Body of pancreas (tissue), 4 donors: ENCODE measurements around the gene LENG9. TPM values are rescaled to one million over a fixed set of nuclear protein-coding genes. Genes with fewer than 3 reads are reported as not detected.

Source experiments
- ATAC-seq: fragments of 150-250 bp; one replicate; pipeline ENCODE4 v1.9.1; 2016
- DNase-seq, 4 donors: peaks; one replicate each; pipeline ENCODE4 v3.0.0-alpha.2; 2019
- H3K27ac ChIP-seq, 4 donors: fragments of 200-600 bp; sonication (generic); 1 replicate in 3 of 4; 2 replicates in 1 of 4; pipeline versions ENCODE4 v1.5.1 to v1.6.1; 2016 to 2019; ENCODE audit warnings: mild to moderate bottlenecking in 1 of 4, mixed read lengths in 1 of 4, moderate library complexity in 1 of 4
- H3K27me3 ChIP-seq, 2 donors: fragments of 200-600 bp; sonication (generic); one replicate each; pipeline ENCODE4 v1.6.0; 2016; ENCODE audit warnings: mild to moderate bottlenecking in 1 of 2
- H3K36me3 ChIP-seq, 2 donors: fragments of 200-600 bp; sonication (generic); replicated peaks in 1 of 2; 2 replicates each; pipeline ENCODE4 v1.5.1; 2016; ENCODE audit warnings: low read depth in 2 of 2; ENCODE audit not compliant: insufficient read depth in 1 of 2
- H3K4me1 ChIP-seq: fragments of 200-600 bp; sonication (generic); one replicate; pipeline ENCODE4 v1.6.0; 2016
- H3K4me3 ChIP-seq, 2 donors: fragments of 200-600 bp; sonication (generic); 1 replicate in 1 of 2; 2 replicates in 1 of 2; pipeline ENCODE4 v1.5.1; 2016 to 2019
- H3K9me3 ChIP-seq, 3 donors: fragments of 200-600 bp; sonication (generic); 1 replicate in 2 of 3; 2 replicates in 1 of 3; pipeline ENCODE4 v1.5.1; 2016
- CTCF ChIP-seq, 7 experiments: fragments of 450-650 bp in 4 of 7; fragments of 200-600 bp in 3 of 7; sonication (generic) in 3 of 7; IDR thresholded peaks; one replicate each; pipeline ENCODE4 v1.5.1; 2016 to 2019; ENCODE audit warnings: antibody characterized with exemption in 7 of 7
- POLR2A ChIP-seq, 3 donors: fragments of 450-650 bp; IDR thresholded peaks; one replicate each; pipeline ENCODE4 v1.6.1; 2016; ENCODE audit warnings: antibody characterized with exemption in 3 of 3, mild to moderate bottlenecking in 2 of 3
- WGBS, 2 donors: methylation state at CpG; one replicate each; pipeline ENCODE4 v1.1.5; 2017; 5-methylcytosine and 5-hydroxymethylcytosine counted together
- intact Hi-C: fragments of 100-400 bp; cut with DNase I; formaldehyde crosslinking; loops from one replicate; pipeline ENCODE4 v1.15.1; 2023
- total RNA-seq, 2 donors: library from RNA; depleted of rRNA; stranded (reverse); fragments of >200 nt; gene quantifications; one replicate each; pipeline ENCODE4 v1.1.0, GENCODE V29; 2016

LENG9 gene
- total RNA-seq, 2 donors from 2014 or later: 21.8 to 25.7 TPM

DNA sequence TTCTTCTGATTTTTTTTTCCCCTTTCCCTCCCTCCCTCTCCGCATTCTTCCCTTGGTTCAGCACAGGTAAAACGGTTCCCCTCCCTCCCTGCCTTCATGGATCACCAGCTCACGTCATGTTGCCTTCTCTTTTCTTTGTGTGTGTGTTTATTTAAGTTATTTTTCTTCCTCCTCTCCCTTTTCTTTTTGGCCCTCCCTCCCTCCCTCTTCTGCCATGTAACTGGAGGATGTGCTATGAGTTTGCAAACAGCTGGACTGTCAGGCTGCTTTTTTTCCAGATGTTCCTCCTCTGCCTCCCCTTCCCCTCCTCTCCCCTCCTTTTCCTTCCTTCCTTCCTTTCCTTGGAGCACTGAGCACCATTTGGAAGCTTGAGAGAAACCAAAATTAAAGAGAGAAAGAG is 2.0 kb downstream of the LENG9 start:
- peak overlapping the region; percentile 97 to 100 (median 98) for H3K27ac ChIP-seq
- intact Hi-C loops: no loop called here
- DNase-seq (no peak), ATAC-seq (no peak)
- peaks cover 20 to 28% of the 10 kb centered on the region in 2 donors for H3K36me3 ChIP-seq
- no peak for TF ChIP-seq CTCF (IDR thresholded peaks at IDR 0.05)
- H3K4me3 ChIP-seq: no peak overlapping the region
- H3K9me3 ChIP-seq: no peaks in the 10 kb centered on the region
- WGBS, 2 donors: 18 to 34% methylated on average over 3 of the region's 3 CpGs
- H3K4me1 ChIP-seq: peaks cover 79% of the 10 kb centered on the region
- no peaks in the 10 kb centered on the region for H3K27me3 ChIP-seq

DNA sequence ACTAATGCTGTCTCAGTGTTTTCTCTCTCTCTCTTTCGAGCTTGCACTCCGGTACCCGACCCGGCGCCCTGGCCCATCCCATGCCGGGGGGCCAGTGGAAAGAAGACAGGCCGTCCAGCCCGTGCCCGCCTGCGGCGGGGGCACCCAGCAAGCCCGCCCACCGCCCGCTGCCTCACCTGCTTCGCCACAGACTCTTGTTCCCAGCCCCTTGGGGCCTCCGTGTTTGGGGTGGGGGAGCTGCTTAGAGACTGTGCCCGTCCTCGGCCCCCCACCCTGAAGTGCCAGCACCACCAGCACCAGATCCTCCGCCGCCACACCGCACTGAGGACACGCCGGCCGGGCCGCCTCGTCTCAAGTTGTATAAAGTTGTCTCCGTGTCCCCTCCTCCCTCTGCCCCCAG is 2.4 kb downstream of the LENG9 start:
- H3K27ac ChIP-seq: peak overlapping the region in 3 of 4 donors; percentile 97 to 99 (median 98)
- H3K4me3 ChIP-seq: no peak overlapping the region
- H3K4me1 ChIP-seq: peaks cover 75% of the 10 kb centered on the region
- DNase-seq (no peak), ATAC-seq (no peak)
- 62 to 67% methylated on average over 27 of the region's 27 CpGs for WGBS, 2 donors
- intact Hi-C loops: no loop called here
- TF ChIP-seq CTCF (IDR thresholded peaks at IDR 0.05) (no peak), POLR2A (IDR thresholded peaks at IDR 0.05) (peak in 1 of 3 donors; percentile 7)
- no peaks in the 10 kb centered on the region for H3K27me3 ChIP-seq
- H3K9me3 ChIP-seq: no peaks in the 10 kb centered on the region
- H3K36me3 ChIP-seq: peaks cover 24 to 32% of the 10 kb centered on the region in 2 donors

- no peak for DNase-seq
These were observed 3.2 kb downstream of the LENG9 start for GRCh38 chr19:54460230-54461005.

DNA sequence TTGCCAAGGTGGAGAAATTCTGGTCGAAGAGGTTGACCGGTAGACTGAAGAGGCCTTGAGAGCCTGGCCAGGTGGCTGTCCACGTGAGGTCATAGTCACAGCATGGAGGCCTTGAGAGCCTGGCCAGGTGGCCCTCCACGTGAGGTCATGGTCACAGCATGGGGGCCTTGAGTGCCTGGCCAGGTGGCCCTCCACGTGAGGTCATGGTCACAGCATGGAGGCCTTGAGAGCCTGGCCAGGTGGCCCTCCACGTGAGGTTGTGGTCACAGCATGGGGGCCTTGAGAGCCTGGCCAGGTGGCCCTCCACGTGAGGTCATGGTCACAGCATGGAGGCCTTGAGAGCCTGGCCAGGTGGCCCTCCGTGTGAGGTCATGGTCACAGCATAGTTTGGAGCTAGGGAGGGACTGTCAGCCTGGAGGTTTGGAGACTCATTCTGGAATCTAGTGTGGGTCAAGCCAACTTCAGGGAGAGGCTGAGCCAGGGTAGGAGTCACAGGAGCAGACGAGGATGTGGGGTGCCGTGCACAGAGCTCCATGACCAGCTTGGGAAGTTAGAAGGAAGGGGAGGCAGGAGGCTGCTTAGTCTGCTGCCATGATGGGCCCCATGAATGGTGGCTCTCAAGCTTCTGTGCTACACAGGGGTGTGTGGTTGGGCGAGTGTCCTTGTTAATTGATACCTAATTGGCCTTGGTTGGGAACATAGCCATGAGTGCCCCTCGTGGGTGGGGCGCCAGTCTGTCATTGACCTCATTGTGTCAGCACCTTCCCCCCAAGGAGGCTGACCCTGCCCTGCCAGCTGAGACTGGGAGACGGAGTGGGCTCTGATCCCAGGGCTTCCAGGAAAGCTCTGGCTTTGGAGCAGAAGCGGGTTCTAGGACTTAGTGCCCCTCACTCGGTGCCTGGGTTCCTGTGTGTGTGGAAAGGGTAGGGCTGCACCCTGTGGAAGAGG is 4.0 kb downstream of the LENG9 start:
- Histone ChIP-seq H3K27ac (peak overlapping the region; percentile 66 to 99 (median 98)), H3K36me3 (peaks cover 26 to 47% of the 10 kb centered on the region in 2 donors), H3K4me3 (no peak overlapping the region), H3K4me1 (peaks cover 65% of the 10 kb centered on the region), H3K9me3 (no peaks in the 10 kb centered on the region), H3K27me3 (no peaks in the 10 kb centered on the region)
- WGBS, 2 donors: 0 to 37% methylated on average over 4 to 15 of the region's 16 CpGs
- TF ChIP-seq CTCF (IDR thresholded peaks at IDR 0.05) (no peak), POLR2A (IDR thresholded peaks at IDR 0.05) (peak; percentile 25 to 58 (median 57))
- intact Hi-C loops: loop anchor here (10.0 kb wide), 1 partner anchor 1215 kb away; the partner anchor contains the start of gene EPN1
- peak; percentile 79 to 92 (median 84) for DNase-seq
- no peak for ATAC-seq

More at GRCh38 chr19:54460230-54461005, 3.2 kb downstream of the LENG9 start:
- Histone ChIP-seq H3K36me3 (peaks cover 26 to 39% of the 10 kb centered on the region in 2 donors), H3K27ac (peak overlapping the region; percentile 66 to 99 (median 98)), H3K4me1 (peaks cover 67% of the 10 kb centered on the region), H3K9me3 (no peaks in the 10 kb centered on the region), H3K27me3 (no peaks in the 10 kb centered on the region), H3K4me3 (no peak overlapping the region)
- WGBS, 2 donors: 59 to 77% methylated on average over 6 to 37 of the region's 39 CpGs
- intact Hi-C loops: no loop called here
- no peak for TF ChIP-seq CTCF (IDR thresholded peaks at IDR 0.05)
- TF ChIP-seq POLR2A (IDR thresholded peaks at IDR 0.05): no peak
- no peak for ATAC-seq
